Epithelial cell of proximal tubule (primary cell): ENCODE measurements around the gene FBXL20. TPM values are rescaled to one million over a fixed set of nuclear protein-coding genes. Genes with fewer than 3 reads are reported as not detected.

ENCODE experiments used
- DNase-seq: peaks from one replicate; pipeline ENCODE4 v3.0.0-alpha.2; 2011; ENCODE audit warnings: low read depth
- H3K4me3 ChIP-seq: 2 replicates; pipeline ENCODE4 v1.5.1; 2011; ENCODE audit warnings: low read depth, mild to moderate bottlenecking, low read length
- total RNA-seq: library from RNA; depleted of rRNA; stranded (reverse); fragments of >200 nt; gene quantifications from 2 replicates; pipeline ENCODE4 v1.2.3, GENCODE V29; 2015
- TF ChIP-seq, protein P1 (sequence below): conservative IDR thresholded peaks from 2 replicates; pipeline ENCODE4 v1.5.1; 2012; ENCODE audit warnings: low read depth, mild to moderate bottlenecking, low read length

The FBXL20 gene
- total RNA-seq, 1 donor from 2014 or later: 9.3 TPM

- DNase-seq: no peak
- TF ChIP-seq, protein P1, sequence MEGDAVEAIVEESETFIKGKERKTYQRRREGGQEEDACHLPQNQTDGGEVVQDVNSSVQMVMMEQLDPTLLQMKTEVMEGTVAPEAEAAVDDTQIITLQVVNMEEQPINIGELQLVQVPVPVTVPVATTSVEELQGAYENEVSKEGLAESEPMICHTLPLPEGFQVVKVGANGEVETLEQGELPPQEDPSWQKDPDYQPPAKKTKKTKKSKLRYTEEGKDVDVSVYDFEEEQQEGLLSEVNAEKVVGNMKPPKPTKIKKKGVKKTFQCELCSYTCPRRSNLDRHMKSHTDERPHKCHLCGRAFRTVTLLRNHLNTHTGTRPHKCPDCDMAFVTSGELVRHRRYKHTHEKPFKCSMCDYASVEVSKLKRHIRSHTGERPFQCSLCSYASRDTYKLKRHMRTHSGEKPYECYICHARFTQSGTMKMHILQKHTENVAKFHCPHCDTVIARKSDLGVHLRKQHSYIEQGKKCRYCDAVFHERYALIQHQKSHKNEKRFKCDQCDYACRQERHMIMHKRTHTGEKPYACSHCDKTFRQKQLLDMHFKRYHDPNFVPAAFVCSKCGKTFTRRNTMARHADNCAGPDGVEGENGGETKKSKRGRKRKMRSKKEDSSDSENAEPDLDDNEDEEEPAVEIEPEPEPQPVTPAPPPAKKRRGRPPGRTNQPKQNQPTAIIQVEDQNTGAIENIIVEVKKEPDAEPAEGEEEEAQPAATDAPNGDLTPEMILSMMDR: no peak
These were observed 69.3 kb downstream of the FBXL20 start for GRCh38 chr17:39332092-39332491.

DNA sequence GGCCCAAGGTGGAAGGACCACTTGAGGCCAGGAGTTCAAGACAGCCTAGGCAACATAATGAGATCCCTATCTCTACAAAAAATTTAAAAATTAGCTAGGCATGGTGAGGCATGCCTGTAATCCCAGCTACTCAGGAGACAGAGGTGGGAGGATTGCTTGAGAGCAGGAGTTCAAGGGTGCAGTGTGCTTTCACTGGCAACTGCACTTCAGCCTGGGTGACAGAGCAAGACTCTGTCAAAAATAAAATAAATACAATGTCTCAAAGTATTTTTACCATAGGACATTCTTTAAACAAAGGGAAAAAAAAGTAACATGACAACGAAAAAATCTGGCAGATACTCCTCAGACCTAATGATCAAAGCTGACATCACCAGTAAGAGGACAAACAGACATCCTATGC lies 72.6 kb downstream of the FBXL20 start:
- TF ChIP-seq, protein P1: no peak
- H3K4me3 ChIP-seq: no peak overlapping the region
- no peak for DNase-seq

More at GRCh38 chr17:39332092-39332491, 69.3 kb downstream of the FBXL20 start:
- no peak overlapping the region for H3K4me3 ChIP-seq

GRCh38 chr17:39327109-39327508 lies 74.3 kb downstream of the FBXL20 start:
- TF ChIP-seq, protein P1: no peak

GRCh38 chr17:39325528-39326240 lies 75.7 kb downstream of the FBXL20 start:
- TF ChIP-seq, protein P1: no peak
- DNase-seq: no peak
- H3K4me3 ChIP-seq: no peak overlapping the region

More at GRCh38 chr17:39327109-39327508, 74.3 kb downstream of the FBXL20 start:
- DNase-seq: no peak
- no peak overlapping the region for H3K4me3 ChIP-seq

DNA sequence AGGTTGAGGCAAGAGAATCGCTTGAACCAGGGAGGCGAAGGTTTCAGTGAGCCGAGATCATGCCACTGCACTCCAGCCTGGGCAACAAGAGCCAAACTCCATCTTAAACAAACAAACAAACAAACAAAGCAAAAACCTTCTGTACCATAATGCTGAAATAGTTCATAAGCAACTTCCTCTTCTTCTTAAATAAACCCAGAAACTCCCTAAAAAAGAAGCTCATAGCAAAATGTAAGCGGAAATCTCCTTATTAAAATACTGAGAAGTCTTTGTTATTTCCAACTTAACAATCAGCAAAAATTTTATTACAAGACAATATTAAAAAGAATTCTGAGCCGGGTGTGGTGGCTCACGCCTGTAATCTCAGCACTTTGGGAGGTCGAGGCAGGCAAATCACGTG lies 82.8 kb downstream of the FBXL20 start:
- no peak overlapping the region for H3K4me3 ChIP-seq
- TF ChIP-seq, protein P1: no peak
- no peak for DNase-seq

- TF ChIP-seq, protein P1: no peak
- DNase-seq: no peak
- no peak overlapping the region for H3K4me3 ChIP-seq
These were observed 94.8 kb downstream of the FBXL20 start for GRCh38 chr17:39306509-39307212.
